NCI-H1694 treated with DMSO at 0.1 percent for 48 hours (cell line): ENCODE measurements around the gene DOC2B.

Source experiments
- DNase-seq: peaks from one replicate; lab custom pipeline; 2025; lab: John Stamatoyannopoulos, UW

Gene DOC2B

GRCh38 chr17:162689-163088 lies 18.8 kb downstream of the DOC2B start:
- no peak for DNase-seq

GRCh38 chr17:161481-161880 lies 20.0 kb downstream of the DOC2B start:
- no peak for DNase-seq

GRCh38 chr17:160336-160735 lies 21.1 kb downstream of the DOC2B start:
- DNase-seq = no peak

- DNase-seq = no peak
Measured at GRCh38 chr17:159609-160008, 21.8 kb downstream of the DOC2B start.

- DNase-seq = no peak
Measured at GRCh38 chr17:158379-158778, 23.1 kb downstream of the DOC2B start.

GRCh38 chr17:157901-158300 lies 23.5 kb downstream of the DOC2B start:
- no peak for DNase-seq

- no peak for DNase-seq
Measured at GRCh38 chr17:156946-157345, 24.5 kb downstream of the DOC2B start.

GRCh38 chr17:156094-156621 lies 25.3 kb downstream of the DOC2B start:
- DNase-seq = no peak

GRCh38 chr17:155576-155975 lies 25.9 kb downstream of the DOC2B start:
- DNase-seq = no peak

GRCh38 chr17:153851-154250 lies 27.6 kb downstream of the DOC2B start:
- no peak for DNase-seq

GRCh38 chr17:152860-153420 lies 28.5 kb downstream of the DOC2B start:
- DNase-seq = no peak

GRCh38 chr17:151886-152859 lies 29.3 kb downstream of the DOC2B start:
- no peak for DNase-seq

GRCh38 chr17:151004-151403 lies 30.4 kb downstream of the DOC2B start:
- no peak for DNase-seq

GRCh38 chr17:149897-150584 lies 31.4 kb downstream of the DOC2B start:
- DNase-seq = no peak

GRCh38 chr17:149231-149630 lies 32.2 kb downstream of the DOC2B start:
- DNase-seq = no peak

GRCh38 chr17:148757-149156 lies 32.7 kb downstream of the DOC2B start:
- DNase-seq = no peak

GRCh38 chr17:147796-148740 lies 33.4 kb downstream of the DOC2B start:
- no peak for DNase-seq

- DNase-seq = no peak
Measured at GRCh38 chr17:146983-147761, 34.3 kb downstream of the DOC2B start.

- no peak for DNase-seq
Measured at GRCh38 chr17:146546-146945, 34.9 kb downstream of the DOC2B start.

- DNase-seq = no peak
Measured at GRCh38 chr17:145671-146541, 35.5 kb downstream of the DOC2B start.
